ENCODE results near the gene SLC6A8.

- no peak for TF ChIP-seq CTCF (IDR thresholded peaks at IDR 0.05)
- TF ChIP-seq CHD2 (IDR thresholded peaks at IDR 0.05; ENCODE audit: low read length, partially characterized antibody), result no peak
- TF ChIP-seq SMC3 (IDR thresholded peaks at IDR 0.05), result no peak
- TF ChIP-seq GATA3 (IDR thresholded peaks at IDR 0.05; ENCODE audit: borderline replicate concordance), result no peak
- TF ChIP-seq ESRRA (IDR thresholded peaks at IDR 0.05; ENCODE audit: borderline replicate concordance, low read length), result no peak
Measured at GRCh38 chrX:153640045-153640686, 47.6 kb upstream of the SLC6A8 start.

All from A549 (cell line).